ENCODE data around the gene MAS1.

MAS1 gene

GRCh38 chr6:159894991-159895390 is 4.2 kb downstream of the MAS1 start:
- Histone ChIP-seq H3K36me3 (ENCODE audit: insufficient read depth, low read length) (no peaks in the 10 kb centered on the region), H3K9me3 (ENCODE audit: control insufficient read depth, insufficient read depth, low read length) (no peaks in the 10 kb centered on the region), H3K9ac (ENCODE audit: low read depth, low read length) (no peak overlapping the region), H3K4me1 (ENCODE audit: insufficient read depth, low read length) (no peaks in the 10 kb centered on the region)

- no peaks in the 10 kb centered on the region for H3K4me1 ChIP-seq (ENCODE audit: insufficient read depth, low read length)
- no peaks in the 10 kb centered on the region for H3K9me3 ChIP-seq (ENCODE audit: control insufficient read depth, insufficient read depth, low read length)
- H3K36me3 ChIP-seq (ENCODE audit: insufficient read depth, low read length) = no peaks in the 10 kb centered on the region
- H3K9ac ChIP-seq (ENCODE audit: low read depth, low read length) = no peak overlapping the region
Observed at GRCh38 chr6:159897603-159898002, 6.8 kb downstream of the MAS1 start.

GRCh38 chr6:159898519-159898918 is 7.7 kb downstream of the MAS1 start:
- H3K36me3 ChIP-seq (ENCODE audit: insufficient read depth, low read length) = no peaks in the 10 kb centered on the region
- H3K4me1 ChIP-seq (ENCODE audit: insufficient read depth, low read length) = no peaks in the 10 kb centered on the region
- H3K9ac ChIP-seq (ENCODE audit: low read depth, low read length) = no peak overlapping the region
- H3K9me3 ChIP-seq (ENCODE audit: control insufficient read depth, insufficient read depth, low read length) = no peaks in the 10 kb centered on the region

- Histone ChIP-seq H3K9me3 (ENCODE audit: control insufficient read depth, insufficient read depth, low read length) (no peaks in the 10 kb centered on the region), H3K9ac (ENCODE audit: low read depth, low read length) (no peak overlapping the region), H3K4me1 (ENCODE audit: insufficient read depth, low read length) (no peaks in the 10 kb centered on the region), H3K36me3 (ENCODE audit: insufficient read depth, low read length) (no peaks in the 10 kb centered on the region)
Observed at GRCh38 chr6:159899994-159900745, 9.4 kb downstream of the MAS1 start.

GRCh38 chr6:159902620-159903019 is 11.8 kb downstream of the MAS1 start:
- Histone ChIP-seq H3K36me3 (ENCODE audit: insufficient read depth, low read length) (no peaks in the 10 kb centered on the region), H3K9me3 (ENCODE audit: control insufficient read depth, insufficient read depth, low read length) (no peaks in the 10 kb centered on the region), H3K9ac (ENCODE audit: low read depth, low read length) (no peak overlapping the region), H3K4me1 (ENCODE audit: insufficient read depth, low read length) (no peaks in the 10 kb centered on the region)

GRCh38 chr6:159904497-159904911 is 13.7 kb downstream of the MAS1 start:
- Histone ChIP-seq H3K9me3 (ENCODE audit: control insufficient read depth, insufficient read depth, low read length) (no peaks in the 10 kb centered on the region), H3K4me1 (ENCODE audit: insufficient read depth, low read length) (no peaks in the 10 kb centered on the region), H3K9ac (ENCODE audit: low read depth, low read length) (no peak overlapping the region), H3K36me3 (ENCODE audit: insufficient read depth, low read length) (no peaks in the 10 kb centered on the region)

GRCh38 chr6:159906400-159906799 is 15.6 kb downstream of the MAS1 start:
- Histone ChIP-seq H3K4me1 (ENCODE audit: insufficient read depth, low read length) (no peaks in the 10 kb centered on the region), H3K9me3 (ENCODE audit: control insufficient read depth, insufficient read depth, low read length) (no peaks in the 10 kb centered on the region), H3K9ac (ENCODE audit: low read depth, low read length) (no peak overlapping the region), H3K36me3 (ENCODE audit: insufficient read depth, low read length) (no peaks in the 10 kb centered on the region)

- H3K36me3 ChIP-seq (ENCODE audit: insufficient read depth, low read length) = no peaks in the 10 kb centered on the region
- no peak overlapping the region for H3K9ac ChIP-seq (ENCODE audit: low read depth, low read length)
- H3K4me1 ChIP-seq (ENCODE audit: insufficient read depth, low read length) = no peaks in the 10 kb centered on the region
- H3K9me3 ChIP-seq (ENCODE audit: control insufficient read depth, insufficient read depth, low read length) = no peaks in the 10 kb centered on the region
Observed at GRCh38 chr6:159908535-159908934, 17.7 kb downstream of the MAS1 start.

- Histone ChIP-seq H3K9ac (ENCODE audit: low read depth, low read length) (no peak overlapping the region), H3K9me3 (ENCODE audit: control insufficient read depth, insufficient read depth, low read length) (no peaks in the 10 kb centered on the region), H3K36me3 (ENCODE audit: insufficient read depth, low read length) (no peaks in the 10 kb centered on the region), H3K4me1 (ENCODE audit: insufficient read depth, low read length) (no peaks in the 10 kb centered on the region)
Observed at GRCh38 chr6:159908979-159909378, 18.2 kb downstream of the MAS1 start.

- H3K36me3 ChIP-seq (ENCODE audit: insufficient read depth, low read length) = no peaks in the 10 kb centered on the region
- no peaks in the 10 kb centered on the region for H3K9me3 ChIP-seq (ENCODE audit: control insufficient read depth, insufficient read depth, low read length)
- H3K9ac ChIP-seq (ENCODE audit: low read depth, low read length) = no peak overlapping the region
- H3K4me1 ChIP-seq (ENCODE audit: insufficient read depth, low read length) = no peaks in the 10 kb centered on the region
Observed at GRCh38 chr6:159910342-159910741, 19.6 kb downstream of the MAS1 start.

GRCh38 chr6:159913375-159913774 is 22.6 kb downstream of the MAS1 start:
- no peak overlapping the region for H3K9ac ChIP-seq (ENCODE audit: low read depth, low read length)
- no peaks in the 10 kb centered on the region for H3K36me3 ChIP-seq (ENCODE audit: insufficient read depth, low read length)
- no peaks in the 10 kb centered on the region for H3K4me1 ChIP-seq (ENCODE audit: insufficient read depth, low read length)
- no peaks in the 10 kb centered on the region for H3K9me3 ChIP-seq (ENCODE audit: control insufficient read depth, insufficient read depth, low read length)

GRCh38 chr6:159913862-159914564 is 23.2 kb downstream of the MAS1 start:
- no peak overlapping the region for H3K9ac ChIP-seq (ENCODE audit: low read depth, low read length)
- no peaks in the 10 kb centered on the region for H3K9me3 ChIP-seq (ENCODE audit: control insufficient read depth, insufficient read depth, low read length)
- H3K4me1 ChIP-seq (ENCODE audit: insufficient read depth, low read length) = no peaks in the 10 kb centered on the region
- no peaks in the 10 kb centered on the region for H3K36me3 ChIP-seq (ENCODE audit: insufficient read depth, low read length)

- Histone ChIP-seq H3K4me1 (ENCODE audit: insufficient read depth, low read length) (no peaks in the 10 kb centered on the region), H3K36me3 (ENCODE audit: insufficient read depth, low read length) (no peaks in the 10 kb centered on the region), H3K9ac (ENCODE audit: low read depth, low read length) (no peak overlapping the region), H3K9me3 (ENCODE audit: control insufficient read depth, insufficient read depth, low read length) (no peaks in the 10 kb centered on the region)
Observed at GRCh38 chr6:159914565-159914923, 23.8 kb downstream of the MAS1 start.

- no peaks in the 10 kb centered on the region for H3K4me1 ChIP-seq (ENCODE audit: insufficient read depth, low read length)
- no peaks in the 10 kb centered on the region for H3K36me3 ChIP-seq (ENCODE audit: insufficient read depth, low read length)
- no peaks in the 10 kb centered on the region for H3K9me3 ChIP-seq (ENCODE audit: control insufficient read depth, insufficient read depth, low read length)
- H3K9ac ChIP-seq (ENCODE audit: low read depth, low read length) = no peak overlapping the region
Observed at GRCh38 chr6:159915397-159915796, 24.6 kb downstream of the MAS1 start.

GRCh38 chr6:159916237-159916636 is 25.4 kb downstream of the MAS1 start:
- Histone ChIP-seq H3K4me1 (ENCODE audit: insufficient read depth, low read length) (no peaks in the 10 kb centered on the region), H3K9ac (ENCODE audit: low read depth, low read length) (no peak overlapping the region), H3K9me3 (ENCODE audit: control insufficient read depth, insufficient read depth, low read length) (no peaks in the 10 kb centered on the region), H3K36me3 (ENCODE audit: insufficient read depth, low read length) (no peaks in the 10 kb centered on the region)

Data from ES-I3 (cell line).